WTC11 (cell line): ENCODE measurements around the gene STXBP5.

Experiments used
- CBFB ChIP-seq: sonication (generic); formaldehyde crosslinking; IDR thresholded peaks from 2 replicates; pipeline ENCODE4 v1.8.1; 2022; ENCODE audit warnings: mild to moderate bottlenecking, low read depth, missing genetic modification reagents
- CTCF ChIP-seq: fragments of 200-600 bp; IDR thresholded peaks from 2 replicates; pipeline ENCODE4 v1.8.0; 2022; ENCODE audit warnings: antibody characterized with exemption
- ESRRA ChIP-seq: sonication (generic); formaldehyde crosslinking; IDR thresholded peaks from 2 replicates; pipeline ENCODE4 v1.8.1; 2022; ENCODE audit warnings: mild to moderate bottlenecking, missing genetic modification reagents, borderline replicate concordance
- KAT7 ChIP-seq: sonication (generic); formaldehyde crosslinking; IDR thresholded peaks from 2 replicates; pipeline ENCODE4 v1.8.1; 2023; ENCODE audit warnings: missing genetic modification reagents, mild to moderate bottlenecking, borderline replicate concordance
- TCF7 ChIP-seq: sonication (generic); formaldehyde crosslinking; IDR thresholded peaks from 2 replicates; pipeline ENCODE4 v1.8.0; 2022; ENCODE audit warnings: mild to moderate bottlenecking, low read depth, missing genetic modification reagents, moderate library complexity
- ZNF121 ChIP-seq: sonication (generic); formaldehyde crosslinking; IDR thresholded peaks from 2 replicates; pipeline ENCODE4 v1.8.0; 2023; ENCODE audit warnings: missing genetic modification reagents
- ZSCAN18 ChIP-seq: fragments of 250-450 bp; sonication (Bioruptor Pico); IDR thresholded peaks from 2 replicates; pipeline ENCODE4 v2.1.2; 2022; ENCODE audit warnings: mild to moderate bottlenecking, moderate library complexity

GRCh38 chr6:147304016-147304415 is 99.8 kb downstream of the STXBP5 start:
- TF ChIP-seq ZNF121 (CRISPR knock-in tag) (no peak), CTCF (no peak), KAT7 (CRISPR knock-in tag) (no peak), ZSCAN18 (no peak), TCF7 (CRISPR knock-in tag) (no peak), ESRRA (CRISPR knock-in tag) (no peak), CBFB (CRISPR knock-in tag) (no peak)
